ENCODE measurements around the gene PFDN4. TPM values are rescaled to one million over a fixed set of nuclear protein-coding genes. Genes with fewer than 3 reads are reported as not detected.

The PFDN4 gene
- total RNA-seq, 1 experiment from 2014 or later, result 61.8 TPM

GRCh38 chr20:54209216-54209813 is 1.4 kb downstream of the PFDN4 start:
- intact Hi-C loops (cut with micrococcal nuclease; ENCODE audit: unreplicated experiment), result no loop called here
- no peak for DNase-seq
- TSS peak; percentile 51 for BruUV-seq (replicated peaks)
- no peak for TF ChIP-seq CTCF (IDR thresholded peaks at IDR 0.05; ENCODE audit: unreplicated experiment)
- H3K36me3 Mint-ChIP-seq (ENCODE audit: insufficient read depth, unreplicated experiment), result peaks cover 15% of the 10 kb centered on the region
- peak overlapping the region; percentile 18 for H3K27ac Mint-ChIP-seq (ENCODE audit: unreplicated experiment)
- no peaks in the 10 kb centered on the region for H3K9me3 Mint-ChIP-seq (ENCODE audit: low read depth, unreplicated experiment)
- peak overlapping the region; percentile 69 for H3K4me3 Mint-ChIP-seq (ENCODE audit: low read depth, unreplicated experiment)
- no peaks in the 10 kb centered on the region for H3K27me3 Mint-ChIP-seq (ENCODE audit: unreplicated experiment)
- peaks cover 18% of the 10 kb centered on the region for H3K4me1 Mint-ChIP-seq (ENCODE audit: low read depth, unreplicated experiment)
- CTCF ChIA-PET, result interaction anchor here (0.7 to 2.3 kb wide), 8 partner anchors 18 to 438 kb away, joined by 3 to 11 read pairs (median 6); no protein-coding TSS in a partner anchor

DNA sequence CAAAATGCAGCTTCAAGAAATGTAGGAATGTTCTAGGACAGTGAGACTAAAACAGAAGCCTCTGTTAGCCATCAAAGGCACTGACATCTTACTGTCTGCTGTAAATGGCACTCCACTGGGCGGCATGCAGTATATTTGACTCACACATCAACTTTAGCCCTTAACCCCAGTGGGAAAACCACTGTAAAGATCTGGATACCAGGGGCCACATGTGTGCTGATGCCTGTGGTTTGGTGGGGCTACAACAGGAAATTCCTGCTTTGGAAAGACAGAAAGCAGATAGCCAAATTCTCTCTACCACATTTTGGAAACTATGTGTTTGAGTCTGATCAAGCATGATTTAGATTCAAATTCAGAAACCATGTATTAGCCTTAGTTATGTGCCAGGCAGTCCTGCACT is 4.3 kb downstream of the PFDN4 start:
- no peak for TF ChIP-seq CTCF (IDR thresholded peaks at IDR 0.05; ENCODE audit: unreplicated experiment)
- CTCF ChIA-PET, result no interaction called here

DNA sequence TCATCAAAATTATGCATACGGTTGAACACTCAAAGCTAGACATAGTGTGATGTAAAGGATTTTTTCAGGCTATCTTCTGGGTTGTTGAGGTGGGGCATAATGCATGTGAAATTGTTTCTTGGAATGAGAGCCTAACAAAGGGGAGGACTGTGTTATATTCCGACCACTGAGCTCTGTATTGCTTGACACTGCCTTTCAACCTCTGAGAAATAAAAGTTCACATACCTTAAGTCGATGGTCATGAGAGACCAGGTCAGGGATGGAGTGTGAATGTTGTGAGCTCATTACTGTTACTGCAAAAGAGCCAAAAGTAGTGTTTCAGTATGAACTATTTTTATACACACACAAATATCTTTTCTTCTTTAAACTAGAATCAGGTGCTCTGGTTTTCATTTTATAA is 5.0 kb downstream of the PFDN4 start:
- H3K4me1 Mint-ChIP-seq (ENCODE audit: low read depth, unreplicated experiment), result peaks cover 18% of the 10 kb centered on the region
- H3K27ac Mint-ChIP-seq (ENCODE audit: unreplicated experiment), result no peak overlapping the region
- H3K36me3 Mint-ChIP-seq (ENCODE audit: insufficient read depth, unreplicated experiment), result peaks cover 20% of the 10 kb centered on the region

More for the DNA sequence above, 4.3 kb downstream of the PFDN4 start:
- intact Hi-C loops (cut with micrococcal nuclease; ENCODE audit: unreplicated experiment), result no loop called here
- H3K4me1 Mint-ChIP-seq (ENCODE audit: low read depth, unreplicated experiment), result peaks cover 18% of the 10 kb centered on the region
- H3K27me3 Mint-ChIP-seq (ENCODE audit: unreplicated experiment), result no peaks in the 10 kb centered on the region
- DNase-seq, result no peak
- no peak overlapping the region for H3K4me3 Mint-ChIP-seq (ENCODE audit: low read depth, unreplicated experiment)
- no peak overlapping the region for H3K27ac Mint-ChIP-seq (ENCODE audit: unreplicated experiment)
- peaks cover 21% of the 10 kb centered on the region for H3K36me3 Mint-ChIP-seq (ENCODE audit: insufficient read depth, unreplicated experiment)
- H3K9me3 Mint-ChIP-seq (ENCODE audit: low read depth, unreplicated experiment), result no peaks in the 10 kb centered on the region
- no TSS peak for BruUV-seq (replicated peaks)

GRCh38 chr20:54214566-54214965 is 6.7 kb downstream of the PFDN4 start:
- peaks cover 11% of the 10 kb centered on the region for H3K36me3 Mint-ChIP-seq (ENCODE audit: insufficient read depth, unreplicated experiment)
- CTCF ChIA-PET, result interaction anchor here (0.7 kb wide), 1 partner anchor 20 kb away, joined by 3 read pairs; no protein-coding TSS in a partner anchor
- intact Hi-C loops (cut with micrococcal nuclease; ENCODE audit: unreplicated experiment), result no loop called here
- H3K4me1 Mint-ChIP-seq (ENCODE audit: low read depth, unreplicated experiment), result peaks cover 7% of the 10 kb centered on the region
- H3K9me3 Mint-ChIP-seq (ENCODE audit: low read depth, unreplicated experiment), result no peaks in the 10 kb centered on the region
- BruUV-seq (replicated peaks), result no TSS peak
- H3K27me3 Mint-ChIP-seq (ENCODE audit: unreplicated experiment), result no peaks in the 10 kb centered on the region
- no peak overlapping the region for H3K4me3 Mint-ChIP-seq (ENCODE audit: low read depth, unreplicated experiment)
- DNase-seq, result no peak
- TF ChIP-seq CTCF (IDR thresholded peaks at IDR 0.05; ENCODE audit: unreplicated experiment), result no peak
- H3K27ac Mint-ChIP-seq (ENCODE audit: unreplicated experiment), result no peak overlapping the region

More for the DNA sequence above, 5.0 kb downstream of the PFDN4 start:
- no peak for TF ChIP-seq CTCF (IDR thresholded peaks at IDR 0.05; ENCODE audit: unreplicated experiment)
- no peaks in the 10 kb centered on the region for H3K27me3 Mint-ChIP-seq (ENCODE audit: unreplicated experiment)
- H3K4me3 Mint-ChIP-seq (ENCODE audit: low read depth, unreplicated experiment), result no peak overlapping the region
- intact Hi-C loops (cut with micrococcal nuclease; ENCODE audit: unreplicated experiment), result no loop called here
- CTCF ChIA-PET, result no interaction called here
- DNase-seq, result no peak
- no peaks in the 10 kb centered on the region for H3K9me3 Mint-ChIP-seq (ENCODE audit: low read depth, unreplicated experiment)
- BruUV-seq (replicated peaks), result no TSS peak
